ENCODE measurements around the gene HMX1.

HMX1 gene

DNA sequence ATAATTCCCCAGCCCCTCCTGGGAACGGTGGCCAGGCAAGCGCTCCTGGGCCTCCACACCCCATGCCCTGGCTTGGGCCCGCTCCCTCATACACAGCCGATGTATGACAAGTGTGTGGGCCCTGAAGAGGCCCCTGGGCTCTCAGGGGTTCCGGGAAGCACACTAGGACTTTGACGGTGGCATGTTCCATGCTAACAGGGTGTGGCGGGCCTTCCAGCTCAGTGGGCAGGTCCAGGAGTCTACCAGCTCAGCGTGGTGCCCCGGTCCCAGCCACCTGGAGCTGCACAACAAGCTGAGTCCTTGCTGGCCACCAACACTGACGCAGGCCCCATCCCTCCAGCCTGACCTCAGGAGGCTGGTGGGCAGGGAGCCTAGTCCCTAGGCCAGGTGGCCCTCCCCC is 24.4 kb upstream of the HMX1 start:
- Mint-ChIP-seq H3K9me3 (peaks cover 25% of the 10 kb centered on the region), H3K27me3 (ENCODE audit: low read depth, poor library complexity) (peaks cover 93% of the 10 kb centered on the region), H3K36me3 (ENCODE audit: low read depth) (no peaks in the 10 kb centered on the region), H3K4me3 (no peak overlapping the region), H3K27ac (no peak overlapping the region), H3K4me1 (peaks cover 18% of the 10 kb centered on the region)
- TF ChIP-seq, protein P1, sequence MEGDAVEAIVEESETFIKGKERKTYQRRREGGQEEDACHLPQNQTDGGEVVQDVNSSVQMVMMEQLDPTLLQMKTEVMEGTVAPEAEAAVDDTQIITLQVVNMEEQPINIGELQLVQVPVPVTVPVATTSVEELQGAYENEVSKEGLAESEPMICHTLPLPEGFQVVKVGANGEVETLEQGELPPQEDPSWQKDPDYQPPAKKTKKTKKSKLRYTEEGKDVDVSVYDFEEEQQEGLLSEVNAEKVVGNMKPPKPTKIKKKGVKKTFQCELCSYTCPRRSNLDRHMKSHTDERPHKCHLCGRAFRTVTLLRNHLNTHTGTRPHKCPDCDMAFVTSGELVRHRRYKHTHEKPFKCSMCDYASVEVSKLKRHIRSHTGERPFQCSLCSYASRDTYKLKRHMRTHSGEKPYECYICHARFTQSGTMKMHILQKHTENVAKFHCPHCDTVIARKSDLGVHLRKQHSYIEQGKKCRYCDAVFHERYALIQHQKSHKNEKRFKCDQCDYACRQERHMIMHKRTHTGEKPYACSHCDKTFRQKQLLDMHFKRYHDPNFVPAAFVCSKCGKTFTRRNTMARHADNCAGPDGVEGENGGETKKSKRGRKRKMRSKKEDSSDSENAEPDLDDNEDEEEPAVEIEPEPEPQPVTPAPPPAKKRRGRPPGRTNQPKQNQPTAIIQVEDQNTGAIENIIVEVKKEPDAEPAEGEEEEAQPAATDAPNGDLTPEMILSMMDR (IDR thresholded peaks at IDR 0.05): no peak
- DNase-seq: no peak

DNA sequence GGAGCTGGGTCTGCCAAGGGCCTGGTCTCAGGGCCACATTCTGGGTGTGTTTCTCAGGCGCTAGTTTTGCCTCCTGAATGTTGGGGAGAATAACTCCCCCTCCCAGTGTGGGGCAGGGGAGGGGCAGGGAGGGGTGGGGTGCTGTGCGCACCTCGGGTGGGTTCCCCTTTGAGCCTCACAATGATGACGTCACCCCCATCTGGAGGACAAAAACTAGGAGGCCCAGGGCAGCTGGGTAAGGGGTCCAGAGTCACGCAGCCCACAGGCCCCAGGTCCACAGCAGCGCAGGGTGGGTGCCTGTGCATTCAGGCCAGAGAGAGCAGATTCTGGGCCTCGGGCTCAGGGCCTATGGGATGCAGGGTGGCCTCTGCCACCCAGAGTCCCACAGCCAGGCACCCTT is 23.7 kb upstream of the HMX1 start:
- no peaks in the 10 kb centered on the region for H3K36me3 Mint-ChIP-seq (ENCODE audit: low read depth)
- H3K4me3 Mint-ChIP-seq: no peak overlapping the region
- peaks cover 96% of the 10 kb centered on the region for H3K27me3 Mint-ChIP-seq (ENCODE audit: low read depth, poor library complexity)
- peaks cover 17% of the 10 kb centered on the region for H3K9me3 Mint-ChIP-seq
- peaks cover 18% of the 10 kb centered on the region for H3K4me1 Mint-ChIP-seq
- no peak for DNase-seq
- TF ChIP-seq, protein P1 (IDR thresholded peaks at IDR 0.05): no peak
- H3K27ac Mint-ChIP-seq: no peak overlapping the region

DNA sequence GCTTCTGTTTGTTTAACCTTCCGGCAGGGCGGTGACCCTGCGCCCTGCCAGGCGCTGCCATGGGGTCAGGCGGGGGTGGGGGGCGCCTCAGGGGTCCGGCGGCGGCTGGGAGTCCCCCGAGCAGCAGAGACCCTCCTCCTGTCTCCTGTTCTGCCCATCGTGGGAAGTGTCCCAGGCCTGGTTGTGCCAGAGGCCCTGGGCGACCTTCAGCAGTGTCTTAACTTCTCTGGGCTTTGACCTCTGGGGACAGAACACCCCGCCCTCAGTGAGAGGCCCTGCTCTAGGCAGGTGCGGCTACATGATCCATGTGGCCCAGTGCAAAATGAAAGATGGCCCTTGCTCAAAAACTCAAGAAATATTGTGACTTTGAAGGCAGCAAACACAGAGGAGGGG is 22.8 kb upstream of the HMX1 start:
- TF ChIP-seq, protein P1 (IDR thresholded peaks at IDR 0.05): no peak
- H3K27me3 Mint-ChIP-seq (ENCODE audit: low read depth, poor library complexity): peaks cover 99% of the 10 kb centered on the region
- peaks cover 18% of the 10 kb centered on the region for H3K4me1 Mint-ChIP-seq
- no peaks in the 10 kb centered on the region for H3K36me3 Mint-ChIP-seq (ENCODE audit: low read depth)
- no peak for DNase-seq
- H3K27ac Mint-ChIP-seq: no peak overlapping the region
- H3K9me3 Mint-ChIP-seq: peaks cover 11% of the 10 kb centered on the region
- peak overlapping the region; percentile 61 for H3K4me3 Mint-ChIP-seq

DNA sequence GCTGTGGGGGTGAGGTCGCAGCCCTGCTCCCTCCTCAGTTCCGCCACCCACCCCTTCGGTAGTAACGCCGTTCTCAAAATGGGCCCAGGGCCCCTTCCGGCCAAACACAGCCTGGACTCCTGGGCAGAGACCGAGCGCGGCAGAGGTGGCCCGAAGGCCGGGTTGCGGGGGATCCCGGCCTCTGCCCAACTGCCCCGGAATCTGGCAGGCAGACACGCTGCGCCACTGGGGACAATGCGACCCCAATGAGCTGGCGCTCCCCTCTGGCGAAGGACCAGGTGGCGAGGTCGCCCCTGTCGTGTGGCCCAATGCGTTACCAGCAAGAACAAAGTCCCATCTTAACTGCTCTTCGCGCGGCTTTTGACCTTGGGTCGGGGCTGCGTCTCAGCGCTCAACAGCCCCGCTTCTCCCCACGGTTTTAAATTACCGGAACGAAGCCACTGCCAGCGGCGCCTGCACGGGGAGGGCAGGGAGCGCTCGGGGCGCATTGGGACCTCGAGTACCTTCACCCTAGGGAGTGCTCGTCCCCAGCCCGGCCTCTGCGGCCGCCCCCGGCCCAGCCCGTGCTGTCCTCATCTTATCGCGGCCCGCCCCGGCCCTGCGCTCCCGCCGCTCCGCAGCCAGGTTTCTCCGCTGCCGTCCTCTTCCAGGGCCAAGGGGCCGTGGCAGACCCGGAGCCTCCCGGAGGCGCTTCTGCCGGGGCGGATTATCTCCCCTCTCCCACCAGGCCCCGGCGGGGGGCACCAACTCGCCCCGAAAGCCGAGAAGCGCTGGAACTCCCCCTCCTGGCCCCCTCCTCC is 22.2 kb upstream of the HMX1 start:
- H3K4me1 Mint-ChIP-seq: peaks cover 18% of the 10 kb centered on the region
- TF ChIP-seq, protein P1 (IDR thresholded peaks at IDR 0.05): no peak

DNA sequence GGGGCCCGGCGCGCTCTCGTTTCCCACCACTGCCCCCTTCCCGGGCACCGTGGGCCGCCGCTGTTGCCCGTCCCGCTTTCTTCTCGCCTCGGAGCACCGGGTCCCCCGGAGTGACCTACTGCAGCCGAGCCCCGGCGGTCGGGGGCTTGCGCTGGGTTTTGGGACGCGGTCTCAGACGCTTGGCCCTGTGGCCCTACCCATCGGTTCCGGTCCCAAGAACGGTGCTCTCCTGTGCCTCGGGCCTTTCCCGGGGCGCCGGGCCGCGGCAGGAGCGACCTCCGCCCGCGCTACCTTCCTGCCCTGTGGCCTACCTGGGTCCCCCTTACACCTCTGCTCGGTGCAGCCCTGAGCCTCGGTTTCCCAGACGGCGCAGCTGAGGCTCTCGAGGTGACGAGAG is 21.6 kb upstream of the HMX1 start:
- H3K4me1 Mint-ChIP-seq: peaks cover 18% of the 10 kb centered on the region
- DNase-seq: no peak
- peak overlapping the region; percentile 74 for H3K4me3 Mint-ChIP-seq
- peaks cover 100% of the 10 kb centered on the region for H3K27me3 Mint-ChIP-seq (ENCODE audit: low read depth, poor library complexity)
- no peaks in the 10 kb centered on the region for H3K36me3 Mint-ChIP-seq (ENCODE audit: low read depth)
- TF ChIP-seq, protein P1 (IDR thresholded peaks at IDR 0.05): no peak
- no peak overlapping the region for H3K27ac Mint-ChIP-seq
- peaks cover 6% of the 10 kb centered on the region for H3K9me3 Mint-ChIP-seq

More for the DNA sequence above, 22.2 kb upstream of the HMX1 start:
- H3K27me3 Mint-ChIP-seq (ENCODE audit: low read depth, poor library complexity): peaks cover 100% of the 10 kb centered on the region
- H3K36me3 Mint-ChIP-seq (ENCODE audit: low read depth): no peaks in the 10 kb centered on the region
- DNase-seq: peak; percentile 71
- H3K27ac Mint-ChIP-seq: no peak overlapping the region
- H3K4me3 Mint-ChIP-seq: peak overlapping the region; percentile 74
- peaks cover 11% of the 10 kb centered on the region for H3K9me3 Mint-ChIP-seq
